ENCODE measurements around the gene ZNF385A.

The ZNF385A gene

DNA sequence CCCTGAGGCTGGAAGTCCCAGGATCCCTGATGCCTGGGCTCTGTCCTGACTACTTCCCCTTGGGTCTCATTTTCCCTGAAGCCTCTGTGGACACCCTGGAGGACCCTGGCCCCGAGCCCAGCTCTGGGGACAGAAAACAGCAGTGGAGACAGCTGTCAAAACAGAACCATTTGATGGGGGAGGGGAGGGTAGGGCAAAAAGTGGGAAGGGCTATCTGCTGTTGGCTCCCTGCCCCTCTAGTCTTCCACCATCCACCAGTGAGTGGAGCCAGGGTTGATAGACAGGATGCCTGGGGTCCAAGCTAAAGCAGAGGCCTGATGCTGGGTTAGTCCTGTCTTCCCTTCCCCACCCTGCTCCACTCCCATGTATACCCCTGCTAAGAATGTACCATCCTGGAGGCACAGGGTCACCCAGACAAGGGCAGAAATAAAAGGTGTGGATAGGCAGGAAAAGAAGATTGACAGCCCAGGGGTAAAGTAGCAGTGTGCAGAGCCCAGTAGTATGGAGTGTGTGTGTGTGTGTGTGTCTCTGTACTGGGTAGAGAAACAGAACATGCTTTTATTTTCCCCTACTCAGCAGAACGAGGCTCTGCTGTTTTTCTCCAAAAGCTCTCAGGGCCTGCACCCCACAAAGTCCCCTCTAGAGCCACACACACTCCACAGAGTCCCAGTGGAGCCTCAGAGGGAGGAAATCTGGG is 9.8 kb downstream of the ZNF385A start:
- DNase-seq (ENCODE audit: low read depth in 2 of 2), result no peak

DNA sequence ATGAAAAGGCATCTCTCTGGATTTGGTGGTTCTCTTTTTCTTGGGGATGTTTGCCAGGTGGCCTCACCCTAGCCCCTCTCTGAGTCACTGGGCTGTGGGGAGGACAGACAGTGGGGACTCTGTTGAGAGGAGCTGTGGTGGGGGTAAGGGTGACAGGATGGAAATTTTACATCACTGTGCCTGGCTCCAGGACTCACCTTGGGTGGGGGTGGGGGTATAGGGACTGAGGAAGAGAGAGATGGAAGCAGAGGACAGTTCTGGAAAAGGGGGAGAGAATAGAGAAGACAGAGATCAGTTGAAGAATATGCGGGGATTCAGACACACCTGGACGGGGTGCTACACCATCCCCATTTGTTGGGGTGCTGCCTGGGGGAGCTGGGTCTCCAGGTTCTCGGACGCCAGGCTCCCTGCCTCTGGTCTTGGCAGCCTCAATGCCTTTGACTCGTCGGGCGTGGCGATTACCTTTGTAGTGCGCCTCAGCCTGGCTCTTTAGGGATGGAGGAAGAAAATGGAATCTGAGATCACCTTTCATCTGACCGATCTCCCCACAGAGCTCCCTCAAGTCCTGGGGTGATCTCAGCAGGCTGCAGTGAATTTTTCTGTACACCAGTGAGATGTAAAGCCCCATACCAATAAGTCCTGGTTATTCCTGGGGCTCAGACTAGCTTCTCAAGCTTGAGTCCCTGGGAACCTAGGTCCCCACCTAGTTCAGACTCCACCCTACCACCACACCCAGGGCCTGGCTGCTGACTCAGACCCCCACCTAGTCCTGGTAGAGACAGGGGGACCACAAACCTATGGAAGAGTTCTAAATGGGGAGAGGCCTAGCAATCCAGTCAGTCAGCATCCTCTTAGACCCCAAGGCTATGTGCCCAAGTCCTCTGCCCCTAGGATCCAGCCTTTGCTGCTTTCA is 10.6 kb downstream of the ZNF385A start:
- DNase-seq (ENCODE audit: low read depth in 2 of 2), result no peak

DNA sequence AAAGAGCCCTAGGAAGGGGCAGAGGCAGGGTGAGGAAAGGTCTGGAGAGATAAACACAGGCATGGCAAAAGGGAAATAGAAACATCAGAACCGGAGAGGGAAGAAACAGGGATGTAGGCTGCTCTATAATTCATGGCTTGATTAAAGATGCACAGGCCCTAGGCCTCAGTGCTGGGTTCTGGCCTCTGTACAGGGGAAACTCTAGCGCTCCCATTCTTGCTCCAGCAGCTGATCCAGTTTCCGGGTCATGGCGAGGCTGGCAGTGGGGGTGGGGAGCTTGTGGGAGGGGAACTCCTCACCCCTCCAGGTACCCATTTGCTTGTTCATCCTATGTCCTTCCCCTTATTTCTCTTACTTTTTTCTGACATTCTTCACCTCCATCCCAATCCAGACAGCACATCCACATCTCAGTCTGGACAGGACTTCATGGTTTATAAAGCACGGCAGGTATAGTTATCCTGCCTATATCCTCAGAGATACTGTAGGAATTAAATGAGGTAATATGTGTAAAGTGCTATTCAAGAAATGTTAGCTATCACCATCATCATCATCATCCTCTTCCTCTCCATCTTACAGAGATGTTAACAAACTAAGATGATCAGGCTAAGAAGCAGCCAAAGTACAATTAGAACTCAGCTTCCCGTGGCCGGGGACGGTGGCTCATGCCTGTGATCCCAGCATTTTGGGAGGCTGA is 12.3 kb downstream of the ZNF385A start:
- DNase-seq (ENCODE audit: low read depth in 2 of 2), result no peak

DNA sequence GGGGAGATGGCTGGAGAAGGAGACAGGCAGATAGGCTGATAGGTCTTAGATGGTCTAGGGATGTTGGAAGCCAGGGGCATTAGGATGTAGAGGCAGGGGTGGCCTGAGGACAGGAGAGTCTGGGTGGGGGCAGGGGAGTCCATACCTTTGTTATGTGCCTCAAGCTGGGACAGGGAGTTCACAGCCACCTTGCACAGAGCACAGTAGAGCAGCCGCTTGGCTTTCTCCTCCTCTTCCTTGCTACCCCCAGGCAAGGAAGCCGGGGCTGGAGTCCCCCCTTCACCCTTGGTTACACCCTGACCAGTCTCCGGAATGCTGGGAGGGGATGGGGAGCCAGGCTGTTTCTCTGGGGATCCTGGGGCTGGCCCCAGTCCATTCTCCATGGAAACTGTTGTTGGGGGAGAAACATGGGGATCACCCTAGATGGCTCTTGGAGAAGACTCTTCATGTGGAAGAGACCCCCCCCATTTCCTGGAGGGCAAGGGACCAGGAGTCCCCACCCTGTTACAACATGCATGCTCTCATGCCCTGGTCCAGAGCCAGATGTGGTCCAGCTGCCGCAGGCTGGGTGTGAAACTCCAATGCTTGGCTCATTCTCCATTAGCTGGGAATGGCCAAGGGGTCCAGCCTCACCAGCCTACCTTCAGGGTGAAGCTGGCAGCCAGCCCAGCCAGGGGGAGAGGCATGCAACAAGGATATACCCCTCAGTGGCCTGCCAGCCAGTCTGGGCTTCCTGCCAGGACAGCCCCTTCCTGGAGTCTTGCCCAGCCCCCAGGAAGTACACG is 13.0 kb downstream of the ZNF385A start:
- DNase-seq (ENCODE audit: low read depth in 2 of 2), result no peak

DNA sequence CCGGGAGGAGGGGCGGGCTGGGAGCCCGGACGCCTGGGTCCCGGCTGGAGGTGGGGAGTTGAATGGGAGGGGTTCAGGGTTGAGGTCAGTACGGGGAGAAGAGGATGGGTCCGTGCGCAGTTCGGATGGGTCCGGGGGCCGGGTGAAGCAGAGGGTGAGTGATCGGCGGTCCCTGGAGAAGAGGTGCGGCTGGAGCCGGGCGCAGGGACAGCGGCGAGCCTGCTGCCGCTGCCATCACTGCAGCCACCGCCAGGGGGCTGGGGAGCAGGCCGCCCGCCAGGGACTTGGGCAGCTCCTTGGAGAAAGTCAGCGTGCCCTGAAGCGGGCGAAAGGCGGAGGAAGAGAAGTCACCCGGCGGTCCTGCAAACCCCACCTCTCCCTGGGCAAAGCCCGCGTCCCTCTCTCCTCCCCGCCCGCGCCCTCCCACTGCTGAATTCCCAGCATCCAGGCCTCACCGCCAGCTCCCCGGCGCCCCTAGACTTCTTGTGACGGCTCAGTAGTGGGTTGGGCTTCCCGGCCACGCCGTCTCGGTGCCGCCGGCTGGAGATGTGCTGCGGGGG is 14.3 kb downstream of the ZNF385A start:
- DNase-seq (ENCODE audit: low read depth in 2 of 2), result no peak

DNA sequence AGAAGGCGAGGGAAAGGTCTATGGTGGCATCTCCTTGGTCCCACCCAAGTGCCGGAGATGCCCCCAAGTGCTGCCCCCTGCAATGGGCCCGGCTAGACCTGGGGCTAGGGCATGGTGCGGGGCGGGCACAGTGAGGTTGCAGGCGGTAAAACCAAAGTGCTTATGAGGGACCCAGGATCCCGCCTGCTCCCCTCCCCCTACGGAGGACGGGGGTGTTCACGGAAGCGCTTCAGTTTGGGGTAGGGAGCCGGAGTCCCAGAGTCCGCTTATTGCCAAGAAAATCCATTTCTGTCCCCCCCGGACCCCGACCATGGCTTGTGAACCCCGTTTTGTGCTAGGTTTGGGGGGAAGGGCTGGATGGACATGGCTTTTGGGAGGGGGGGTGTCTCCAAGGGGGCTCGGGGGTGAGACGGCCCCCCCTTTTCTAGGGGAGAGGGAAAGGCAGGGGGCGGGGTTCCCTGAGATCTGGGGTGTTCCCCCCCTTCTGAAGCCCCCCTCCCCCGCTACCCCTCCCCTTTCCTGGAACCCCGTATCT is 14.9 kb downstream of the ZNF385A start:
- DNase-seq (ENCODE audit: low read depth in 2 of 2), result no peak

DNA sequence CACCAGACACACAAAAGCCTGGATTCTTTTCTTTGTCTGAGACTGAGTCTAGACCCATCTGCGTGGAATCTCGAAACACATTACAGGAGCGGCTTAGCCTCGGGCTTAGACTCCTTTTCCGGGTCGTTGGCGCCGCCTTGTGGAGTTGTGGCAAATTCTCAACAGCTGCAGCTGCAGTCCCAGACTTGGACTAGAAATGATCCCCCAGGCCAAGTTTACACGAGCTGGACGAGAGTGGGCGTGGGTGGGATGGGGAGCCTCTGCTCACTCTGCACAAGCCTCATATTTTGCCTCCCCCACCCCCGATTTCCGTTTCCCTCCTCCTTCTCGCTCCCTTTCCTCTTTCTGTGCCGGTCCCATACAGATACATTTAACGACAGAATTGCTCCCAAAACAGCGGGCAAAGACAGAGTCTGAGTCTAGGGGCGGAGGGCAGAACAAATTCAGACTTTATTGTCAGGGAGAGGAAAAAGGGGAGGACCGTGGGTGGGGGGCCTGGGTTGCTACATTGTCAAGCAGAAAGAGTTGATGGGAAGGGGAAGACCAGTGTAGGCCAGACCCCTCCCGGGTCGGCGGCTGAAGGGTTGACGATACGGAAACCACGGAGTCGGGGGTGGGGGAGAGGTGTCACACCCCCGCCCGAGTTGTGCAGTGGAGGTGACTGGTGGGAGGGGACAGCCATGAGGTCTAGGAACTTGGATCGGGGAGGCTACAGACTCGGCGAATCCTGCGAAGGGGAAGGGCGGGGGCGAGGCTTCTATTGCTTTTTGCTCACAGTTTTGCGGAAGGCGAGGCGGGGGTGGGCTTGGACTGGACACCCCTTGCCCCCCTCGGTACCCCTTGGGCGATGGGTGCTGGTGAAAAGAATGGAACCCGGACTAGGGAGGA is 15.6 kb downstream of the ZNF385A start:
- peak; percentile 84 to 86 for DNase-seq (ENCODE audit: low read depth in 2 of 2)

DNA sequence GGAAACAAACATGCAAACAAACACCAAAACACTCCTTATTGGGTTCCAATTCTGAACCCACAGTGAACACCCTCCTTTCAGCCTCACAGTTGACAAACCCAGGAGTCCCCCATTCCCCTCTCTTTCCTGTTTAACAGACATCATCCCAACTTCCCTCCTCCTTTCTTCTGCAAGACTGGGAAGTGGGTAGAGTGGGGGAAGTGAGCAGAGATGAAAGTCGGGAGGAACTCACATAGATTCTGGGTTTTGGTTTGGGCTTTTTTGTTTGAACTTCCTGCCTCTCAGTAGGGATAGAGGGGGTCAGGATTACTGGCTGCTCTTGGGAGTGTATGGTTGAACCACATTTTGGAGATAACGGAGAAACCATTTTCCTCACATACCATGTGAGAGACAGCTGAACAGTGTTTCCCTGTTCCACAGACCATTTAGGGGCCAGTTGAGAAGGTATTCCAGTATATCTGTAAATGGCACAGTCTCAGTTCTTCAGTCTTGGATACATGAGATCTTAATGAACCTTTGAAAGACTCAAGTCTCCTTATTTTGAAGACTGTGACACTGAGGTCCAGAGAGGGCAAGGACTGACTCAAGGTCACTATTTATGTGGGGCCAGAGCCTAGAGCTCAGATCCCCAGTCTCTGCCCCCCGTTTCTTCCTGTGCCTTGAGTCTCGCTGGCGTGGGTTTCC is 16.4 kb downstream of the ZNF385A start:
- no peak for DNase-seq (ENCODE audit: low read depth in 2 of 2)

DNA sequence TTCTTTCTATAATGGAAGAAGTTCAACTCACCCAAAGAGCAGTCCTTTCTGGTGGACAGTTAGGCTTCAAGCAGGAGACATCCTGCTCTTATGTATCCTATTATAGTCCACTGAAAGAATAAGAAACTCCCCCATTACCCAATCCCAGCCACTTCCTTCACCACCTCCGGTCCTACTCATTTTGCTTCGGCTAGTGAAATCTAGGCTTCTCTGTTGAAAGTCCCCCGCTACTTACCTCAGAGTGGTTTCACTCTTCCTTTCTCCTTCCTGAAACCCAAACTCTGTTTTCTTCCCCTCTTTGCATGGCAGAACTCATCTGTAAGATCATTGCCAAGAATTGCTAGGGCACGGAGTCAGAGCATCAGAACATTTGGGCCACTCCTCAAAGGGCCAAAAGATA is 20.1 kb downstream of the ZNF385A start, which contains the start of gene GPR84:
TSS of gene GPR84 (minus strand) at position 74 of the 400 bp plus-strand sequence. CDS start 635 bp downstream, outside the sequence.
- no peak for DNase-seq (ENCODE audit: low read depth in 2 of 2)

DNA sequence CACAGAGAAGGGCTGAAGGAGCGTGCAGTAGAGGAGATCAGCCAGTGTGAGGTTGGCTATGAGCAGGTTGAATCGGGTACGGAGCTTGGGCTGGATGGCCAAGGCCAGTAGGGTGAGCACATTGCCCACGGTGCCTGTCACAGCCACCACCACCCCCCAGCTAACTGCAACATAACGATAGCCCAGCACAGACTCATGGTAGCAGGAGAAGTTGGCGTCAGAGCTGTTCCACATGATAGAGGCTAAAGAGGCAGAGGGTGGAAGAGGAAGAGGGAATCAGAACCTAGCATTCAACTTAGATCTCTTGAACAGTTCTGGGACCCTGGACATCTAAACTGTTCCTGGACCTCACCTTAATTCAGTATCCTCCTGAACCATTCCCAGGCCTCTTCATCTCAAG is 20.9 kb downstream of the ZNF385A start:
- DNase-seq (ENCODE audit: low read depth in 2 of 2), result no peak

DNA sequence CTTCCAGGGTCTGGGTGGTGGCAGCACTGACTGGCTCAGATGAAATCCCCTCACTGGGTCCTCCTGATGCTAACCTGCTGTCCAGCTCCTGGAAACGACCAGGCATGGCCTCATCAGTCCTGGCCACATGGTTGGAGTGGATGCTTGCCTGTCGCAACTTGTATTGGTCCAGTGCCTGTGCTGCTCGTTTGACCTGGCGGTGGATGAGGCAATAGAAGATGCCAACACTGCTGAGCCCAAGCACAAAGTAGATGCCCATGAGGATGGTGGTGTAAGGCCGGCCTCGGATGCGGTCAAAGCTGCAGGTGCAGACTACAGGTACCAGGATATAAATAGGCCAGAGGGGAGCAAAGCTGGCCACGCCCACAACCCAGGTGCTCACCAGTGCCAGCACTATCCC is 21.5 kb downstream of the ZNF385A start:
- DNase-seq (ENCODE audit: low read depth in 2 of 2), result no peak

DNA sequence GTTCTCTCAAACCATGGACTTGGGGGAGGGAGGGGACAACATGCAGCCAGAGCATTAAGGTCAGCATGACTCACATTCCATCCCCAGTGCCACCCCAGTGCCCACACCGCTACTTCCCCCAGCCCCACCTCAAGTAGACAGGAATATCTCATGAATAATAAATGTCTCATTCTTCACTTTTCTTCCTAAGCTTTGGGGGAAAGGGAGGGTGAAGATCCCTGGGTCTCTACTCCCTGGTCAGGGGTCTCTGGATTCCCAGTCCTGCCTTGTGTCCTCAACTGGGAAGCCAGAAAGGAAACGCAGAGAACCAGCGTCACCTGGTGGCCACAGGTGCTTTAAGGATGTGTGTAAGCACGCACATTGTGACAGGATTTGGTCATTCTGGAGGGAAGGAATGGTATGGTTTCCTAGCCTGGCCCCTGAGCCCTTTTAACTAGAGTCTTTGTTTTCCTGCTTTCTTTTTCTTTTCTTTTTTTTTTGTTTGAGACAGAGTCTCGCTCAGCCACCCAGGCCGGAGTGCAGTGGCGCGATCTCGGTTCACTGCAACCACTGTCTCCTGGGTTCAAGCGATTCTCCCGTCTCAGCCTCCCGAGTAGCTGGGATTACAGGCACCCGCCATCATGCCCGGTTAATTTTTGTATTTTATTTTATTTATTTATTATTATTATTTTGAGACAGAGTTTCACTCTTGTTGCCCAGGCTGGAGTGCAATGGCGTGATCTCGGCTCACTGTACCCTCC is 23.6 kb downstream of the ZNF385A start:
- peak; percentile 26 to 46 for DNase-seq (ENCODE audit: low read depth in 2 of 2)

DNA sequence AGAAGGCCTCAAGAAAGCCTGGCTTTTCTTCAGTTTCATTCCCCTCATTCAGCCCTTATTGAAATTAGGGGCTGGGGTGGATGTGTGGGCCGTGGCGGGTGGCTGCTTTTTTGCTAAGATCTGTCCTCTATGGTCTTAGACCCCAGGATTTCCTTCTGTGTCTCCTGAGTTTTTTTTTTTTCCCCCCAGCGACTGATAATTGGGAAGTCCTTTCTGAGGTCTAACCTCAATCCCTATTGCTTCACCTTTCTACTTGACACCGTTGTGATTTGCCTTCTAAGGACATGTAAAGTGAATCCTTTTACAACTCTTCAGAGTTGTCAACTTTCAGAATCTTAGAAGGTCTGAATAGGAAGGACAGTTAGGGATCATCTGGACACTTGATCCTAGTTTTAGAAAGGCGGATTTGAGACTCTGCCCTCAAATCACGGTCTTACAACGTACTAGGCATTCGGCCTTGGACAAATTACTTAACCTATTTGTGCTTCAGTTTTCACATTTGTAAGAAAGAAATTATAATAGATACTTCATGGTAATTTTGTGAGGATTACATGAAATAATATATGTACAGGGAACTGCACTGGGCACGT is 24.7 kb downstream of the ZNF385A start:
- DNase-seq (ENCODE audit: low read depth in 2 of 2), result no peak

DNA sequence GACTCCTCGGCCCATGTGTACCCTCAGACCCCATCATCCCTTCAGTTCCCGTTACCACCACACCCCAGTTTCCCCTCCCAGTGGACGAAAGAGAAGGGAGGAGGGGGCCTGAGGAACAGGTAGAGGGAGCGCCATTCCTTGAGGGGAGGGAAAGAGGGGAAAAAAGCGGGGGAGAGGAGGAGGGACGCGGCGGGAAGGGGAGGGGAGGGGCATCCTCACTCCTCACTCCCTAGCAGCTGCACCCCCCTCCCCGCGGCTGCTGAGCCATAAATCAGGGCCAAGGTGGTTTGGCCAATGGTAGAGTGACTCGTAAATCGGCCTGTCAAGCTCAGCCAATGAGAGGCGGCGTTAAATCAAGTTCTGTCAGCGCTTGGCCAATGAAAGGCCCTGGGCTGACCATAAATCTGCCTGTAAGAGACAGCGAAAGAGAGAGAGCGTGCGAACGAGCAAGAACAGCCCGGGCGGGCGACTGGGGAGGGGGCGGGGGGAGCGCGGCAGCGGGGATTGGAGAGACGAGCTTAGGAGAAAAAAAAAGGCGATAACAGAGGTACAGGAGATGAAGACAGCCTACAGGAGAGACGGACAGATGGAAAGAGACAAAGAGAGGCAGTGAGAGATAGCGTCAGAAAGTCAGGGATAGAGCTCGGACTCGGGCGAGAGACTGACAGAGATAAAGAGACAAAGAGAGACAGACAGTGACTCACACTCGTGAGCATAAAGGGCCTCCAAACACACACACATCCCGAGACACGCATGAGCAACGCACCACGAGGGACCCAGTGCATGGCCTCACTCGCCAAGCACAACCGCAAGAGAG is 25.4 kb downstream of the ZNF385A start:
- DNase-seq (ENCODE audit: low read depth in 2 of 2), result peak; percentile 73 to 85

DNA sequence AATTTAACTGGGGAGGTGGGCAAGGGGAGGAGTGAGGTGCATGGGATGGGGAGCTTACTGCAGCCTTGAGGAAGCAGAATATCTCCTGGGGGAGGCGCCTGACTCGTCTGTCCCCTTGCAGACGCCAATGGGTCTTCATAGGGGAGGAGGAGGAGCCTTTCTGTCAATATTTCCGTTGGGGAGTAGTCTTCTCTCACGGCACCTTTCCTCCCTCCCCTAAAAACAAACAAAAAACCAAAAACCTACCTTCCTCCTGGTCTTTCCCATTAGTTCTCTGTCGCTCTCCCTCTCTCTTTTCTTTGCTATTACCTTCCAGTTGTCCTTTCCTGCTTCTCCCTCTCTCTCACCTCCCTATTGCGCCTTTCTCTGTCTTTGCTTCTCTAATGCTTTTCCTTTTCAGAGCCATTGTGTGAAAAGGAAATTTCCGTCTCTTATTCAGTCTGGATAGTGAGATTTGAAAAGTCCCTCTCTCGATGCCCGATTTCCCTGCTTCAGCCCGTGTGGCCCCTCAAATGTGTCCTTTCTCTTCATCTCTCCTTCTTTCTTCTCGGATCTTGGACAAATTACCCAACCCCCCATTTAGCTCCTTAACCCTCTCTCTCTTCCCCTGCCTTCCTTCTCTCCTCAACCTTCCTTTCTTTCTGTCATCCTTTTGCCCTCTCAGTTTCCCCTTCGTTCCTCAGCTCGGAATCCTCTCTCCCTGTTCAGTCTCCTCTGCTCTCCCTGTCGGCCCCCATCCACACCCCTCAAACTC is 26.2 kb downstream of the ZNF385A start:
- DNase-seq (ENCODE audit: low read depth in 2 of 2), result no peak

DNA sequence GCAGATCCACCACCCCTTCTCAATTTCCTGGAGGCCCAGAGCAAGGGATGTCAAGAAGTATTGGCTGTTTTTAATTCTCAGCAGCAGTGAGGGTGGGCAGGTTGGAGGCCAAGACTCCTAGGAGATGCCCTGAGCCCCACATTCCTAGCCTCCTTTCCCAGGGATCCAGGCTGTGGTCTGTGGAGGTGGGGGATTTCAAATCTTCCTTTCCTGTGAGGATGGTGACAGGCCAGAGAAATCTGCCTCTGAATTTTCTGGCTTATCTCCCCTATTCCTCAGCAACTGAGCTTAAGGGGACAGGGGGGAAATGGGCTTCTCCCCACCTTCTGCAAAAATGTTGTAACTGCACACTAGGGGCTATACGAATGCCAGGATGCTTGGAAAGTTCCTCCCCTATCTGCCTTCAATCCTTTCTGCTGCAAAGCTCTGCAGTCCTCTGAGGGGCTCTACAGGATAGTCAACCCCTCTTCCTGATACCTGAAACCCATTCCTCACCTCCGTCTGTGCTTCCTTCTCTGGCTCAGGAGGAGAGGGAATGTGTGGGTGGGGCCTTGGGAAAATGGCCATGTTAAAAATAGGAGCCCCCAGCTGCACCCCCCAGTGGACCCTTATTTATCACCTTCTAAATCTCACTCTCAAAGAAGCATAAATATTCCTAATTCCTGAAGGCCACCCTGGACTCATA is 26.9 kb downstream of the ZNF385A start:
- no peak for DNase-seq (ENCODE audit: low read depth in 2 of 2)
